ENCODE measurements around the gene OLFML2A. TPM values are rescaled to one million over a fixed set of nuclear protein-coding genes. Genes with fewer than 3 reads are reported as not detected.
A peak's percentile ranks its signal among the peaks of the same experiment; 100 is the strongest.

OLFML2A gene
- total RNA-seq, 2 donors from 2014 or later, result 16.7 to 18.5 TPM

GRCh38 chr9:124808246-124808956 lies 31.5 kb downstream of the OLFML2A start:
- intact Hi-C loops (cut with DNase I), result no loop called here
- Histone ChIP-seq H3K4me1 (replicated peaks) (no peaks in the 10 kb centered on the region), H3K4me3 (no peak overlapping the region), H3K9me3 (no peaks in the 10 kb centered on the region), H3K27me3 (replicated peaks; ENCODE audit: insufficient read depth) (no peaks in the 10 kb centered on the region), H3K27ac (no peak overlapping the region), H3K36me3 (no peaks in the 10 kb centered on the region)
- no peak for DNase-seq (ENCODE audit: low spot score)
- TF ChIP-seq POLR2AphosphoS5 (IDR thresholded peaks at IDR 0.05) (no peak), POLR2A (IDR thresholded peaks at IDR 0.05) (no peak)
- TF ChIP-seq, protein P1, sequence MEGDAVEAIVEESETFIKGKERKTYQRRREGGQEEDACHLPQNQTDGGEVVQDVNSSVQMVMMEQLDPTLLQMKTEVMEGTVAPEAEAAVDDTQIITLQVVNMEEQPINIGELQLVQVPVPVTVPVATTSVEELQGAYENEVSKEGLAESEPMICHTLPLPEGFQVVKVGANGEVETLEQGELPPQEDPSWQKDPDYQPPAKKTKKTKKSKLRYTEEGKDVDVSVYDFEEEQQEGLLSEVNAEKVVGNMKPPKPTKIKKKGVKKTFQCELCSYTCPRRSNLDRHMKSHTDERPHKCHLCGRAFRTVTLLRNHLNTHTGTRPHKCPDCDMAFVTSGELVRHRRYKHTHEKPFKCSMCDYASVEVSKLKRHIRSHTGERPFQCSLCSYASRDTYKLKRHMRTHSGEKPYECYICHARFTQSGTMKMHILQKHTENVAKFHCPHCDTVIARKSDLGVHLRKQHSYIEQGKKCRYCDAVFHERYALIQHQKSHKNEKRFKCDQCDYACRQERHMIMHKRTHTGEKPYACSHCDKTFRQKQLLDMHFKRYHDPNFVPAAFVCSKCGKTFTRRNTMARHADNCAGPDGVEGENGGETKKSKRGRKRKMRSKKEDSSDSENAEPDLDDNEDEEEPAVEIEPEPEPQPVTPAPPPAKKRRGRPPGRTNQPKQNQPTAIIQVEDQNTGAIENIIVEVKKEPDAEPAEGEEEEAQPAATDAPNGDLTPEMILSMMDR (IDR thresholded peaks at IDR 0.05), result no peak
- WGBS, result 72% methylated on average over 12 of the region's 12 CpGs

DNA sequence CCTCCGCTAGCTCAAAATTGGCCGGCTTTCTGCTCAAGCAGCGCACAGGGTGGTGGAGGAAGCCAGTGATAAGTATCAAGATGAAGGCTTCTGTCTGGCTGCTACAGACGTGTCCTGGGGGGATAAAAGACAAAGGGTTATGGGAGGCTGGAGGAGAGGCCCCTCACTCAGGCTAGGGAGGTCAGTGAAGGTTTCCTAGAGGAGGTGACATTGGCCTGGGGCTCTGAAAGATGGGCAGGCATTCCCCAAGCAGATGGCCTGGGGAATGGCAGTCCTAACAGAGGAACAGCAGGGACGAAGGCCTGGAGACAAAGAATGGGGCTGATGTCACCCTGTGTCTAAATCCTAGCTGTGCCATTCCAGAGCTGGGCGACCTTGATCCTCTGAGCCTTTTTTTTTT lies 32.3 kb downstream of the OLFML2A start:
- 96% methylated on average over 6 of the region's 6 CpGs for WGBS
- Histone ChIP-seq H3K36me3 (no peaks in the 10 kb centered on the region), H3K27me3 (replicated peaks; ENCODE audit: insufficient read depth) (no peaks in the 10 kb centered on the region), H3K4me3 (no peak overlapping the region), H3K4me1 (replicated peaks) (no peaks in the 10 kb centered on the region), H3K27ac (no peak overlapping the region), H3K9me3 (no peaks in the 10 kb centered on the region)
- intact Hi-C loops (cut with DNase I), result no loop called here
- DNase-seq (ENCODE audit: low spot score), result no peak
- TF ChIP-seq, protein P1 (IDR thresholded peaks at IDR 0.05), result no peak
- TF ChIP-seq POLR2AphosphoS5 (IDR thresholded peaks at IDR 0.05) (no peak), POLR2A (IDR thresholded peaks at IDR 0.05) (no peak)

- no peak overlapping the region for H3K27ac ChIP-seq
- WGBS, result 95% methylated on average over 53 of the region's 60 CpGs
- intact Hi-C loops (cut with DNase I), result no loop called here
- no peaks in the 10 kb centered on the region for H3K27me3 ChIP-seq (replicated peaks; ENCODE audit: insufficient read depth)
- no peaks in the 10 kb centered on the region for H3K36me3 ChIP-seq
- no peaks in the 10 kb centered on the region for H3K9me3 ChIP-seq
- H3K4me1 ChIP-seq (replicated peaks), result no peaks in the 10 kb centered on the region
- TF ChIP-seq POLR2A (IDR thresholded peaks at IDR 0.05) (no peak), POLR2AphosphoS5 (IDR thresholded peaks at IDR 0.05) (no peak)
- TF ChIP-seq, protein P1 (IDR thresholded peaks at IDR 0.05), result no peak
- H3K4me3 ChIP-seq, result no peak overlapping the region
- no peak for DNase-seq (ENCODE audit: low spot score)
Observed at GRCh38 chr9:124809741-124810500, 33.0 kb downstream of the OLFML2A start.

DNA sequence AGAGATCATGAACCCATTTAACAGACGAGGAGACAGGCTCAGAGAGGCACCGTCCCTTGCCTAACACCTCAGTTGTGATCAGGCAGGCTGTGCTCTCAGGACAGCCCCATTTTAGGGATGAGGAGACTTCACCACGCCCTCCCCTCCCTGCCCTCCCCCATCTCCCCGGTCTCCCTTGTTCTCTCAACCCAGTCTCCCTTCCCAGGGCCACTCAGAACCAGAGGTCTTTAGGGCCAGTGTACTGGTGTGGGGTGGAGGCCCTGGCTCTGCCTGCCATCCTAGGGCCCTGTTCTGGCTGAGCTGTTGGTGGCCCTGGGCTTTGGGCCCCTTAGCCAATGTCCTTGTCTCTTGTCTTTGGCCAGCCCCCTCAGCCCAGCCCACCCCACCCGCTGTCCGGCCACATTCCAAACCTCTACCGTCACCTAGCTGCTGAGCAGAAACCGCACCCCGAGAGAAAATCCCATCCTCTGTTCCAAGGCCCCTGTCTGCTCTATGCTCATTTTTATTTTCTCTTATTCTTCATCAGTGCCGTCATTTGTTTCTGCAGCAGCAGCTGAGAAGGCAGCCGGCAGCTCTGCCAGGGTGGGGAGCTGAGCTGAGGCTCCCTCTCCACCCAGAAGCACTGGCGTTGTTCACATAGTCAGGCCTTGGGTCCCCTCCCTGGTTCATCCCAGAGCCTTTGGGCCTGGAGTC lies 33.9 kb downstream of the OLFML2A start:
- no peak for DNase-seq (ENCODE audit: low spot score)
- H3K4me1 ChIP-seq (replicated peaks), result no peaks in the 10 kb centered on the region
- no peaks in the 10 kb centered on the region for H3K36me3 ChIP-seq
- H3K27me3 ChIP-seq (replicated peaks; ENCODE audit: insufficient read depth), result no peaks in the 10 kb centered on the region
- no peaks in the 10 kb centered on the region for H3K9me3 ChIP-seq
- TF ChIP-seq, protein P1 (IDR thresholded peaks at IDR 0.05), result no peak
- TF ChIP-seq POLR2AphosphoS5 (IDR thresholded peaks at IDR 0.05), result peak; percentile 8
- H3K4me3 ChIP-seq, result no peak overlapping the region
- intact Hi-C loops (cut with DNase I), result no loop called here
- WGBS, result 54% methylated on average over 12 of the region's 12 CpGs
- peak overlapping the region in 1 of 2 donors; percentile 21 for H3K27ac ChIP-seq

Data from prostate gland (tissue), 2 donors.